Measurements from ENCODE around the gene IQSEC3. TPM values are rescaled to one million over a fixed set of nuclear protein-coding genes. Genes with fewer than 3 reads are reported as not detected.
A peak's percentile ranks its signal among the peaks of the same experiment; 100 is the strongest.

The IQSEC3 gene
- total and polyA plus RNA-seq, 2 of the 13 experiments (the other 11 are each of a cell fraction or from before 2014, with no cell fraction given), result not detected

DNA sequence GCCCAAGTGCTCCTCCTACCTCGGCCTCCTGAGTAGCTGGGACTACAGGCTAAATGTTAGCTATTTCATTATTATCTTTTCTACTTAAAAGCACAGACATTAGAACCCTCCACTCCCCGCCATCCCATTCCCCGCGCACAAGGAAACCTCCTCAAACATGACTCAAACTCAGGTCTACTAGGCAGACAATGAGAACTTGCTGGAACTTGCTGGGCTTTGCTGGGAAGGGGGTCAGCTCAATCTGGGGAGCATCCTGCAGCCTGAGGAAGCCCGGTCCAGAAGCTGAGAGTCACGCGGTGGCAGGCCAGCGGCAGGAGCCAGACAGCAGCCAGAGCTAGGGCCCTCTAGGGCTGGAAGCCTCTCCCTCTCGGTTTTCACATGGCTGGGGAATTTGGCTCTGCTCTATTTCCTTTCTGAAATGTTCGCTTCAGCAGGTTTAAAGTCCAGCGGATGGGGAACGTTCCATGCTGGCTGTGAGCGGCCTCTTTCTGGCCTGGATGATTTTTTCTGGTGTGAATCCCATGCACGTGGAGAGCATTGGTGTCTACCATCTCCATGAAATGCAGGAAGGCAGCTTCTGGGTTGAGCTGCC is 78.9 kb downstream of the IQSEC3 start (continued):
- TF ChIP-seq HMGXB3 (CRISPR knock-in tag; IDR thresholded peaks at IDR 0.05; ENCODE audit: borderline replicate concordance) (no peak), SAP130 (CRISPR knock-in tag; IDR thresholded peaks at IDR 0.05; ENCODE audit: low read depth) (peak; percentile 37; the same call in 1 of the 2 replicates), HOXA5 (CRISPR knock-in tag; IDR thresholded peaks at IDR 0.05) (no peak), TGIF2 (CRISPR knock-in tag; IDR thresholded peaks at IDR 0.05) (no peak), ZNF619 (CRISPR knock-in tag; IDR thresholded peaks at IDR 0.05) (no peak), MYNN (CRISPR knock-in tag; IDR thresholded peaks at IDR 0.05; ENCODE audit: low read depth) (no peak), ZNF431 (CRISPR knock-in tag; IDR thresholded peaks at IDR 0.05; ENCODE audit: borderline replicate concordance, low read depth) (no peak), NFKBIZ (CRISPR knock-in tag; IDR thresholded peaks at IDR 0.05) (no peak), MXD4 (CRISPR knock-in tag; IDR thresholded peaks at IDR 0.05) (no peak), FLYWCH1 (CRISPR knock-in tag; IDR thresholded peaks at IDR 0.05) (no peak), SNAPC2 (CRISPR knock-in tag; IDR thresholded peaks at IDR 0.05) (no peak), PLRG1 (conservative IDR thresholded peaks at IDR 0.05) (no peak), DNMT3B (CRISPR knock-in tag; conservative IDR thresholded peaks at IDR 0.05) (no peak), THAP11 (CRISPR knock-in tag; IDR thresholded peaks at IDR 0.05) (no peak)
- TF ChIP-seq, protein P1, sequence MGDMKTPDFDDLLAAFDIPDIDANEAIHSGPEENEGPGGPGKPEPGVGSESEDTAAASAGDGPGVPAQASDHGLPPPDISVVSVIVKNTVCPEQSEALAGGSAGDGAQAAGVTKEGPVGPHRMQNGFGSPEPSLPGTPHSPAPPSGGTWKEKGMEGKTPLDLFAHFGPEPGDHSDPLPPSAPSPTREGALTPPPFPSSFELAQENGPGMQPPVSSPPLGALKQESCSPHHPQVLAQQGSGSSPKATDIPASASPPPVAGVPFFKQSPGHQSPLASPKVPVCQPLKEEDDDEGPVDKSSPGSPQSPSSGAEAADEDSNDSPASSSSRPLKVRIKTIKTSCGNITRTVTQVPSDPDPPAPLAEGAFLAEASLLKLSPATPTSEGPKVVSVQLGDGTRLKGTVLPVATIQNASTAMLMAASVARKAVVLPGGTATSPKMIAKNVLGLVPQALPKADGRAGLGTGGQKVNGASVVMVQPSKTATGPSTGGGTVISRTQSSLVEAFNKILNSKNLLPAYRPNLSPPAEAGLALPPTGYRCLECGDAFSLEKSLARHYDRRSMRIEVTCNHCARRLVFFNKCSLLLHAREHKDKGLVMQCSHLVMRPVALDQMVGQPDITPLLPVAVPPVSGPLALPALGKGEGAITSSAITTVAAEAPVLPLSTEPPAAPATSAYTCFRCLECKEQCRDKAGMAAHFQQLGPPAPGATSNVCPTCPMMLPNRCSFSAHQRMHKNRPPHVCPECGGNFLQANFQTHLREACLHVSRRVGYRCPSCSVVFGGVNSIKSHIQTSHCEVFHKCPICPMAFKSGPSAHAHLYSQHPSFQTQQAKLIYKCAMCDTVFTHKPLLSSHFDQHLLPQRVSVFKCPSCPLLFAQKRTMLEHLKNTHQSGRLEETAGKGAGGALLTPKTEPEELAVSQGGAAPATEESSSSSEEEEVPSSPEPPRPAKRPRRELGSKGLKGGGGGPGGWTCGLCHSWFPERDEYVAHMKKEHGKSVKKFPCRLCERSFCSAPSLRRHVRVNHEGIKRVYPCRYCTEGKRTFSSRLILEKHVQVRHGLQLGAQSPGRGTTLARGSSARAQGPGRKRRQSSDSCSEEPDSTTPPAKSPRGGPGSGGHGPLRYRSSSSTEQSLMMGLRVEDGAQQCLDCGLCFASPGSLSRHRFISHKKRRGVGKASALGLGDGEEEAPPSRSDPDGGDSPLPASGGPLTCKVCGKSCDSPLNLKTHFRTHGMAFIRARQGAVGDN (CRISPR knock-in tag; IDR thresholded peaks at IDR 0.05), result peak; percentile 81
- TF ChIP-seq, protein P2, sequence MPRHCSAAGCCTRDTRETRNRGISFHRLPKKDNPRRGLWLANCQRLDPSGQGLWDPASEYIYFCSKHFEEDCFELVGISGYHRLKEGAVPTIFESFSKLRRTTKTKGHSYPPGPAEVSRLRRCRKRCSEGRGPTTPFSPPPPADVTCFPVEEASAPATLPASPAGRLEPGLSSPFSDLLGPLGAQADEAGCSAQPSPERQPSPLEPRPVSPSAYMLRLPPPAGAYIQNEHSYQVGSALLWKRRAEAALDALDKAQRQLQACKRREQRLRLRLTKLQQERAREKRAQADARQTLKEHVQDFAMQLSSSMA (CRISPR knock-in tag; IDR thresholded peaks at IDR 0.05), result no peak
- TF ChIP-seq, protein P3, sequence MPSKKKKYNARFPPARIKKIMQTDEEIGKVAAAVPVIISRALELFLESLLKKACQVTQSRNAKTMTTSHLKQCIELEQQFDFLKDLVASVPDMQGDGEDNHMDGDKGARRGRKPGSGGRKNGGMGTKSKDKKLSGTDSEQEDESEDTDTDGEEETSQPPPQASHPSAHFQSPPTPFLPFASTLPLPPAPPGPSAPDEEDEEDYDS (CRISPR knock-in tag; IDR thresholded peaks at IDR 0.05), result no peak
- TF ChIP-seq, protein P4, sequence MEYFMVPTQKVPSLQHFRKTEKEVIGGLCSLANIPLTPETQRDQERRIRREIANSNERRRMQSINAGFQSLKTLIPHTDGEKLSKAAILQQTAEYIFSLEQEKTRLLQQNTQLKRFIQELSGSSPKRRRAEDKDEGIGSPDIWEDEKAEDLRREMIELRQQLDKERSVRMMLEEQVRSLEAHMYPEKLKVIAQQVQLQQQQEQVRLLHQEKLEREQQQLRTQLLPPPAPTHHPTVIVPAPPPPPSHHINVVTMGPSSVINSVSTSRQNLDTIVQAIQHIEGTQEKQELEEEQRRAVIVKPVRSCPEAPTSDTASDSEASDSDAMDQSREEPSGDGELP (IDR thresholded peaks at IDR 0.05; ENCODE audit: borderline replicate concordance, low read depth), result no peak
- TF ChIP-seq, protein P5, sequence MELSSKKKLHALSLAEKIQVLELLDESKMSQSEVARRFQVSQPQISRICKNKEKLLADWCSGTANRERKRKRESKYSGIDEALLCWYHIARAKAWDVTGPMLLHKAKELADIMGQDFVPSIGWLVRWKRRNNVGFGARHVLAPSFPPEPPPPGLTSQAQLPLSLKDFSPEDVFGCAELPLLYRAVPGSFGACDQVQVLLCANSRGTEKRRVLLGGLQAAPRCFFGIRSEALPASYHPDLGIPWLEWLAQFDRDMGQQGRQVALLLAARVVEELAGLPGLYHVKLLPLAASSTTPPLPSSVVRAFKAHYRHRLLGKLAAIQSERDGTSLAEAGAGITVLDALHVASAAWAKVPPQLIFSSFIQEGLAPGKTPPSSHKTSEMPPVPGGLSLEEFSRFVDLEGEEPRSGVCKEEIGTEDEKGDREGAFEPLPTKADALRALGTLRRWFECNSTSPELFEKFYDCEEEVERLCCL (CRISPR knock-in tag; IDR thresholded peaks at IDR 0.05; ENCODE audit: borderline replicate concordance), result no peak
